SKM-1 treated with dmso at 0.1 percent for 144 hours (cell line): Measurements from ENCODE around the gene ASB7.
"Not testable (repeated sequence)": the region's sequence is repeated elsewhere in the genome, so short reads cannot be mapped to it uniquely, and the experiment has no call there.

Experiments used
- DNase-seq: peaks from one replicate; lab custom pipeline; 2025; ENCODE audit not compliant: unreplicated experiment; lab: John Stamatoyannopoulos, UW

Gene ASB7, protein sequence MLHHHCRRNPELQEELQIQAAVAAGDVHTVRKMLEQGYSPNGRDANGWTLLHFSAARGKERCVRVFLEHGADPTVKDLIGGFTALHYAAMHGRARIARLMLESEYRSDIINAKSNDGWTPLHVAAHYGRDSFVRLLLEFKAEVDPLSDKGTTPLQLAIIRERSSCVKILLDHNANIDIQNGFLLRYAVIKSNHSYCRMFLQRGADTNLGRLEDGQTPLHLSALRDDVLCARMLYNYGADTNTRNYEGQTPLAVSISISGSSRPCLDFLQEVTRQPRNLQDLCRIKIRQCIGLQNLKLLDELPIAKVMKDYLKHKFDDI

DNA sequence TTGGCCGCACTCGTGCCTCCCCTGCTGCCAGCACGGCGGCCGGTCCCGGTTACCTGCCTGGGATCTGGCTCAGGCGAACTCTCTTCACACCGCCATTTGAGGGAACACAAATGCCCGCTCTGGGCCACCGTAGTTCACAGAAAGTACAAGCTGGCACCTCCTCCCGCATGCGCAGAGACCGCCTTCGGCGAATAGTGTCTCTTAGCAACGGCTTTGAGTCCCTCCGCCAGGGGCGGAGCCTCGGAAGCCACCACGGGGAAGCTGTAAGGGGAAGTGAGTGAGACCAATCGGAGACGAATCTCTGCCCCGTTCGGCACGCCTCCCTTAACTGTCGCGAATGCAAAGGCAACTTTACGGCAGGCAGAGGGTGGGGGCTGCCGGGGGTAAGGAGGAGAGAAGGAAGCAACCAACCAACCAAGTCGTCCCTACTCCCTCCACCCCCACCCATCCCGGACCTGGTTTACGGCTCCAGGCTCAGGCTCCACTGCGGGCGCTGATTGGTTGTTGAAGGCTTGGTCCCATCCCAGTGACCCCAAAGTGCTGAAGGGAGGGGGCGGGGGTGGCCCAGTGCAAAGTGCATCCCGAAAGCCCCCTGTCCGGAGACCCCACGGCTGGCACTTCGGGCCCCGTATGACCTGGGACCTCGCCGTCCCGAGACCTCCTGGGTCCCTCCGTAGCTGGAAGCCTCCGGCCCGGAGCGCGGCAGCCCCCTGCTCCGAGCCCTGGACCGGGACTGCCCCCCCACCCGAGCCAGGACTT, at the start of gene ASB7, which contains the start of gene LINS1:
Gene ASB7, plus strand, starts transcription at position 526 of the 759 bp plus-strand sequence. CDS start 9,628 bp downstream, outside the sequence.
Gene LINS1, minus strand, starts transcription at position 121 of the 759 bp plus-strand sequence. CDS start 21,342 bp downstream, outside the sequence.
- peak; percentile 99 for DNase-seq

DNA sequence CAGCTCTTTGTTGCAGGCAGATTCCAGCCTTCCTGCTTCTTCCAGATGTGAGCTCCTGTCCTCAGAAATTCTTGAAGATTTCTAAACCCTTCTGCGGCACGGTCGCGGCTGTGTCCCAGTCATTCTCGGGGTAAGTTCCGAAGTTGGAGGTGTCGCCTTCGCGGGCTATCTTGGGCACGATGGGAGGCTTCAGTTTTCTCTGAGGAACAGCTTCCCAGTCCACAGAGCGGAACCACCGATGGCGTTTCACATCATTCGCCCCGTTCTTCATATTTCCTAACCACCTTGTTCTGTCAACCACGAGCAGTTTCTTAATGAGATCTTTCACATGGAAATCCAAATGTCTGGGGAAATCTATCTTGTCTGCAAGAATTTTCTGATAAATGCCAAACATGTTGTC, 48.9 kb upstream of the ASB7 start:
- no peak for DNase-seq

DNA sequence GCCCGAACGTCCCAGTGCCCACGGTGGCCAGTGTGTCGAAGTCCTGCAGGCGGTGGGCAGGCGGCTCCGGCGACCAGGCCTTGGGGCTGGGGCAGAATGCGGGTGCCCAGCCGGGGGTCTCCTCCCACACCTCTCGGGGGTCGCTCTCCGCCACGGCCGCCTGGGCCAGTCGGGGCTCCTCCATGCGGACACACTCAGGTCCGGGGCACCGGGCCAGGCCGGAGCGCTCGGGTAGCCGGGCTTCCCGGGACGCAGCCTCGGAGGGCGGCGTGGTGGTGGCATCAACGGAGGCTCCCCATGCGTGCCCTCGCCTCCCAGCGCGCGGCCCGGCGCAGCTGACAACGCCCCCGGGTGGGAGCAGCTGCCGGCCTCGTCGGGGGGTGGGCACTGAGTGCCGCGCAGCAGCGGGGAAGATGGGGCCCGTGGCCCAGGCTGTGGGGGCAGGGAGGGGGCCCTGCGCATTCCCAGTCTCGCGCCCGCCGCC, 43.6 kb upstream of the ASB7 start:
- DNase-seq, result no peak

DNA sequence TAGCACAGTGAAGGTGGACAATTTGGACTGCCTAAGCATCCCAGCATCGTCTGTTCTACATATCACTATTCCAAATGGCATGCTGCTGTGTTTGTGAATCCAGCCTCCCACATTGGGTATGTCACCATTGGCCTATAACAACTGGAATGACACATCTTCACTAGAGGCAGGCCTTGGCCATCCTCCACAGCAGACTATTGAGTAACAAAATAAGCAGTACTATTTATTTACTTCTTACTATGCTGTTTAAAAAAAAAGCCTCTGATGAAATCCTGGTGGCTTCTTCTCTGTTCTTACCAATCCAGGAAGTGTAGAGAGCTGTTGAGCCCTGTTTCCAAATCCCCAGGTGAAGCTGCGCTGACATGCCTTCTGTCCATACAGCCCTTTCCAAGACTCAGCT, 43.1 kb upstream of the ASB7 start:
- peak; percentile 77 for DNase-seq

DNA sequence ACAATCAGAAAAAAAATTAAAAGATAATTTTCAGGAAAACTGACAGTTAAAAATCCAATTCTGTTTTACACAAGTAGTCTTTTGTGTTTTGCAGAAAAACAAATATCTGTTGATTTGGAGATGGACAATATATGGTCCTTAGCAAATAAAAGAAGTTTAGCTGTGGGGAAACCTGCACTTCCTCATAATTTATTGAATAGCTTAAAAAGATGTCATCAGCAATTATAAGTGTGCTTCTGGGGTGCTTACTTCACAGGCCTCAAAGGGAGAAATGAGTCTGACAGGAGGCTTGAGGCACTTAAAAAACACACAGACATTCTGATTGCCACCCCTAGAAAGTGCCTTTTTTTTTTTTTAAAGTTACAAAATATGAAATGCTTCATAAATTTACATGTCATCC, 42.1 kb upstream of the ASB7 start:
- no peak for DNase-seq

DNA sequence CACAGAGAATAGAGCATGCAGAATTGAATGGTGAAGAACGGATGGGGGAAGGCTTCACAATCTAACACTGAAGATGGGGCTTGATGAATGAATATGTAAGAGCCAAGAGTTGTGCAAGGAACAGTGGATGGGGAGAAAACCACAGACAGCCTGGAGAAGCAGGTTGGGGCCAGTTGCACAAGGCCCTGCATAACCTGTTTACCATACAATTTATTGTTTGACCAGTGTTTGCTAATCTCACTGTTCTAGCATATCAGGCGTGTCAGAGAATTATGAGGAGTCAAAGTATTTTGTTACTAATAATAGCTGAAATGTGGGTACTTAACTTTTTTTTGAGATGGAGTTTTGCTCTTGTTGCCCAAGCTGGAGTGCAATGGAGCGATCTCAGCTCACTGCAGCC, 36.8 kb upstream of the ASB7 start:
- DNase-seq, result peak; percentile 45

DNA sequence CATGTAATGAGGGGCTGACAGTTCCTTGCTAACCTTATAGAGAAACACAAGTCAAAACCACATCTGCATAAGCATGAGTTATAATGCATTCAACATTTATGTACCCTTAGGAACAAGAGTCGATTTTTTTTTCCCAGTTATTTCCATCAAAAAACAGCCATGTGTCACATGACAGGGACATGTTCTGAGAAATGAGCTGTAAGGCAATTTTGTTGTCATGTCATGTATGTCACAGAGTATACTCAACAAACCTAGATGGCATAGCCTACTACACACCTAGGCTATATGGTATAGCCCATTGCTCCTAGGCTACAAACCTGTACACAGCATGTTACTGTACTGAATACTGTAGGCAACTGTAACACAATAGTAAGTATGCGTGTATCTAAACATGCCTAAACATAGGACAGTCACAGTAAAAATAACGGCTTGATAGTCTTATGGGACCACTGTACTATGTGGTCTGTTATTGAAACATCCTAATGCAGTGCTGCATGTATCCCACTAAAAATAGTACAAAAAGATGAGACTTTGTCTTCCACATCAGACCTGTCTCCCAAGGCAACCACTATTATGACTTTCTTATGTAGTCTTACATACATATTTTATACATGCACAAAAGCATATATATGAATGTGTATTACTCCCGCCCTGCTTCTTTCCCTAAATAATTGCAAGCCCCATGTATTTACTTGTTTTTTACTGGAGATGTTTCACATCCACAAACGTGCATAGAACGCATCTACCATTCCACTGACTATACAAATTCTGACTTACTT, 35.4 kb upstream of the ASB7 start:
- DNase-seq, result no peak

DNA sequence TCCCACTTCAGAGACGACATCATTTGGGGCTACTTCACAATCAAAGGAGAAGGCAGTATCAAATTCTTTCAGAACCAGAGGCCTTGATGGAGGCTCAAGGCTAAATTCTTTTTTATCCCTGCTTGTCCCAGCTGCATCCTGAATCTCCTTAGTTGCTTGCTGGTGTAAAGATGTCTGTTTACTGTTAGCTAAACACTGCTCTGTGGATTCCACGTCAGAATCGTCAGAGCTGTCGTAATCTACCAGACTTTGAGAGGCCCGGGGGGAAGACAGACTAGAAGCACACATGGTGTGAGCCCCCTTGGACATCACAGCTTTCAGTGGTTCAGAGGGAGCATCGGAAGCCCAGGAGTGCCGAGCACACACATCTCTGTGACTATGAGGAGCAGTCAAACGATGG, 33.0 kb upstream of the ASB7 start:
- no peak for DNase-seq

DNA sequence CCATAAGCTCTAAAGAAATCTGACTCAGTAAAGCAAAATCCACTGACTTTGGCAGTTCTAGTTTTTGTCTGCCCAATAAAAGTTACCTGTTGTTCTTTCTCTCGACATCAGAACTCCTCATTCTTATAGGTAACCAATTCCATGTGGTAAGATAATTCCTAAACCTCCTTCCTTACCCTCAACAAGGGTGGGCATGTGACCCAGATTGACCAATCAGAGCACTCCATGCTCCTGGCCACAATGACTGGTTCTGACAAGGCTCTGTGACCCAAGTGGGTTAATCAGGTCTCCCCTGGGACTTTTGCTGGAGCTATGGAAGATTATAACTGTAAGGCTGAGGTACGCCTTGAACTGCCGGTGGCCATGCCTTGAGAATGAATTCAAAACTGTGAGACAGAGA, 32.1 kb upstream of the ASB7 start:
- DNase-seq, result no peak

DNA sequence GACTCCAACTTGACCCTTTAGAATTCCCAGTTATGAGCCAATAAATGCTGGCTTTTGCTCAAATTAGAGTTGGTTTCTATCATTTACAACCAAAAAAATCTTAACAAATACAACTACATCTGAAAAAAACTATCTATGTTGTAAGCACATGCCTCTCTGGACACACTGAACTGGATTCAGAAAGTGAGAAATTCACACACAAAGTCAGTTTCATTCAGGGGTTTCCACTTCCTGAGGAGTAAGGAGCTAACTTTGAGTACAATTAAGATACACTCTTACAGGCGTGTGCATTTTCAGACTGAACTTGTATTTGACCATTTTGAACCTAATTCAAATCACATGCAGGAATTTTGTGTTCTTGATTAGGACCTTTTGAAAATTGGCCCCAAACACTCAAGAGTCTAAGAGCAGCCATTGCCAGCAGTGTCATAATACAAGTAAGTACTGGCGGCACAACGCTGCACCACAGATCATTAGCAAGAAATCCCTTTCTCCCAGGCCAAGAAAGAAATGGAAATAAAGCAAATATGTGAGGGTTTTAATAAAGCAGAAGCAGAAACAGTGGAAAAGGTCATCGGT, 31.6 kb upstream of the ASB7 start:
- no peak for DNase-seq

DNA sequence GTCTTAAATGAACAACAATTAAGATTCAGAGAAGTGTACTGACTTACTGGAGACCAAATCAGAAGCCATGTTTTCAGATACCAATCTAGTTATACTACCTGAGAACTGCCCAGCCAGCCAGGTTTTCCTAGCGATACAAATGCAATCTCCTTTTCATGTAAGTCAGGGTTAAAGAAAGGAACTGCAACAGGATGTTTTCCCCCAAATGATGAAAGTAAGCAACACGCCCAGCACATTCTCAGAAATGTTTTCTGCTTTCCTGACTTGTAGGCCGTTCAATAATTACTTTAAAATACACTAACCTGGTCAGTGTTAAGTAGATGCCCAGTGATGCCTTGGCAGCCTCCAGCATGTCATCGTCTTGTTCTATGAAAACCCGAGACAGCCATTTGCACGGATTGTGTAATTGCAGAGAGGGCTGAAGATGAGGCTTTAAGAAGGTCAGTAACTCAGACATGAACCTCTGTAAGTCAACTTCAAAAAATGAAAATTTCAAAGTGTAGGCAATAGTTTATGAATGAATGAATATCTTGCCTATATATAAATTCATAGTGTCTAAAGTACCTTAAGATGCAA, 30.7 kb upstream of the ASB7 start:
- no peak for DNase-seq

DNA sequence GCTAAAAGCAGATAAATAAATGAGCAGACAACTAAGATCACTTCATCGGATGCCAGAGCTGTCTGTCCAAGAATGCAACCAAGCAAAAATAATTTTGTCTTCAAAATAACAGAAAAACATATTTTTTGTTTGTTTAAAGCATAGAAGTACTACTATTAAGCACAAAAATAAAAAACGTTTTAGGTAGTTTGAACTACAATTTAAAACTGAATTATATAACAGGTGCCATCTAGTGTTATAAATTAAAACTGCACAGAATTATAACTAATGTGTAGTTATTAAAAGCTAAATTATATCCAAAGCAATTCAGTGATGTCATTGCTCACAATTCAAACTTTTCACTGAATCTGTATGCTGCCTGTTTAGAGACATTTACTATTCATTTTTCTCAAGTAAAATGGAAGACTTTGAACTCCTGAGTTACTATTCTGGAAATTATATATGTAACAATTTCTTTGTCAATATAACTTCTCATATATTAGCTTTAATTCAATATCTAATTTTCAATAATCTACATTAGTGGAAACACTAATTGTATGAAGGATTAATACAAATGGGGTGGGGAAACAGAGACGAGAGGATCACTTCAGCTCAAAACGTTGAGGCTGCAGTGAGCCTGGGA, 29.9 kb upstream of the ASB7 start:
- DNase-seq, result no peak

DNA sequence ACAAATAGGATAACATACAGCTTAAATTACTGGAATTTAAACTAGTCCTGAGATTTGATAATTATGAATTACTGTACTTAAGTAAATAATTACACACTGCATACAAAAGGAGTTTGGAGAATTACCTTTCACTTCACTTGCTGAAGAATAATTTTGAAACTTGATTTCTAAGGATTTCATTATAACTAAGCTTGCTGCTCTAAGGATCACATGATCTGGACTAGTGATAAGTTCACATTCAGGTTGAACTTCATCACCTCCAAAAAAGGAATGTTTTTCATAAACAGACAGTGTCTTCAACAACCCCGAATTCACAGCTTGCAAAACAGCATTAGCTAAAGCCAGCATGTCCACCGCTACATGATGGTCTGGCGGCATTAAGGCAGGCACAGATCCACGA, 28.9 kb upstream of the ASB7 start:
- DNase-seq, result no peak

DNA sequence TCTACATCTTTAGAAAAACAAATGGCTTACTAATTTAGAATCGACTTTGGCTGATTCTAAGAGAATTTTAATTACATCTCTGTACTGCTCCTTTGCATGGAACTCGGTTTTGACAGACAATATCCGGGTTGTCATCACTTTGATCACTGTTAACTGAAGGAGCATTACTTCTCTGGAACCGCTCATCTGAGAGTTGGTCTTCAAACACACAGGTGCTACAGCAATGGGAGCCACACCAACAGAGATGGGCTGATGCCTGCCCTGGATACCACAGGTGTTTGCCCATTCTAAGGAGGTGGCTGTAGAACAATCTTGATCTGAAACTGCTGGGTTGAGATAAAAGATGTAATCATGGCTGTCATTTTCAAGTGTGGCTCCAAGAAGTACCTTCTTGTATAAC, 22.0 kb upstream of the ASB7 start:
- DNase-seq, result no peak

DNA sequence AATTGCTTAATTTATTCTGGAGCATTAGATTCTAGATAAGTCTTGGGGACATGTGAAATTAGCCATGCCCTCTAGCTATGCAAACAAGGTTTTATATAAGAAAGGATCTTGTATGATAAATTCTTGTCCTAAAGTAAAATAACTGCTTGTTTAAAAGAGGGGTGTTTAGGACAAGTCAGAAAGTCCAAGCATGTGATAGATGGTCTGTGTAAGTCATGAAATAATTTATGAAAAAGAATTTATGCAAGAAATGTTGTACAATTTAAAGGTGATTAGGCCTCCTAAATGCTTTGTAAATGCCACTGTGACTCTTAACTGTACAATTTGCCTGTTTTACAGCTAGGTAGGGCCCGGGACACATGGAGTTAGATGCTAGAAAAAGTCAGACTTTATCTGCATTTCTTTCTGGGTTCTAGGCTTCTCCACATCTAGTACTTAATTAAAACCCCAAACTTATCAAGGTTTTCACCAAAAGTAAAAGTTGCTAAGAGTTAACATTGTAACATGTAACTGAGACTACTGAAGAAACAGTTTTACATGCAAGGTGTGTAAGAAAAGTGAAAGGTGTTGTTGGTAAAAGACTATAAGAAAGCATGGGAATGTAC, 13.6 kb upstream of the ASB7 start:
- no peak for DNase-seq

DNA sequence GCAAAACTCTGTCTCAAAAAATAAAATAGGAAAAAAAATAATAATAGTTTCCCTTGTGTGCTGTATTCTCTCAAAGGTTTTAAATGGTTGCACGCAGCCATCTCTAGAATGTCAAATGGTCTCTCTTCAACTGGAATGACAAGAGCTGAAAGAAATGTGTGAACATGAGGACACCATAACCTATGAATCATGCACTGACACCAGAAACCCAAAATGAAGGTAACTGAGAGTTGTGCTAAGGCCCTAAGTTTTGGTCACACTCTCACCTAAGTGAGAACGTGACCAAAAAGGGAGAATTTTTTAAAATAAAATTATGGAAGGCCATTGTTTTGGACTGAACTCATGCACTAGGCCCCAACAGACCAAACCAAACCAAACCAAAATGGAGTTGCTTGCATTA, 11.2 kb upstream of the ASB7 start:
- DNase-seq, result not testable (repeated sequence)

DNA sequence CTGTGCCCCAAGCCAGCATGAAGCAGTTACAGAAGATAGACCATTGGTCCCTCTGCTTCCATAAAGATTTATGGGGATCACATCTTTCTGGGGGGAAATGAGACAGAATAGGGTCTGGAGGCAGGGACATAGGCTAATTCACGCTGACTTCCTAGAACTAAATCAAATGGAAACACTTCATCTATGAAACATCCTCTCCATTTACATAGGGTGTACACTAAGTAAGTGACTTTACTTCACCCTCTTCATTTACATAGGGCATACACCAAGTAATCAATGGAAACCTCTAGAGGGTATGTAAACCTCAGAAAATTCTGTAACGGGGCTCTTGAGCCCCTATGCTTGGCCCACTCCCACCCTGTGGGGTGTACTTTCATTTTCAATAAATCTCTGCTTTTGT, 10.6 kb upstream of the ASB7 start:
- no peak for DNase-seq

DNA sequence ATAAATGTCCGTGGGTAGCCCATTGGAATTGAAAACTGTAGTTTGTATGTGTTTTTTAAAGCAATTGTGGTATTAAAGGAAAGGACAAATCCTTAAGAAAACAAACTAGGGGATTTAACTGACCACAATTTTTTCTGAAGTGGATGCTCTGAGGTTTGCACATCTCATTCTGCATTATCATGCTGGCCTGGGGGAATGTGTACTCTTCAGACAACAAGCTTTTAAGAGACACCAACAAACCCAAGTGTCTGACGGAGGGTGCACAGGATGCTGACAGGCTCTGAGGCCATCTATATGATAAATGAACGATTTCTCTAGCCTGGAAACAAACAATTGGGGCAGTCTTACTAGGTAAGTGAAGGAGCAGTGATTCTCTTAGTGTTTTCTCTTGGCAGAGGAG, 9.5 kb upstream of the ASB7 start:
- DNase-seq, result no peak

DNA sequence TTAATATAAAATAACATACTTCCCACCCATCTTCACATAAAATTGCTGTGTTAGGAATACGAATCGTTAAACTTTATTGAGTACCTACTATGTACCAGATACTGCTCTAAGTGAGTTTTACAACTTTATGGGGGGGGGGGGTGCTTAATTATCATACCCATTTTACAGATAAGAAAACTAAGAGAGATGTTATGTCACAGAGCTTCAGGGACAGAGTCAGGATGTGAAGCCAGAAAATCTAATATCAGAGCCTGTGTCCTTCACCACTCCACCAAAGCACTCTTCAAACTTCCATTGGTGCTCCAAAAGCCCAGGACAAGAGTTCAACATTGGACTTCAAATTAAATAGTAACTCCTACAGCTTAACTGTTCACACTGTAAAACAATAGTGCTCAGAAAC, 9.0 kb upstream of the ASB7 start:
- no peak for DNase-seq

DNA sequence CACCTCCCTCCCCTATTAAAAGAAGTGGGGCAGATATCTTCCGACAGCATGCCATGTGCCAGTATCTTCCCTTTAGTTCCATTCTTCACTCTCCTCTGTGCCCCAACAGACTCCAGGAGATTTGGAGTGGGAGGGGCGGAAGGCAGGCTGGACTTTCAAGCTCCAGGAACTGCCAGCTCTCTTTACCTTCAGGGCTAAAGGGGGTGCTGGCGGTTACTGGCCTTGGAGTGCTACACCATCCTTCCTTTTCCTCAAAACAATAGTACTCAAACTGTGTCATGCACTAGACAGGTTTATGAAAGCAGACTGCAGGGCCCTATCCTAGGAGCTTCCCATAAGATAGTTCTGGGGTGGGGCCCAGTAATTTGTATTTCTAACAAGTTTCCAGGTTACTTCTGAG, 6.4 kb upstream of the ASB7 start:
- DNase-seq, result no peak
